T-helper 9 cell (primary cell): Measurements from ENCODE around the gene SDK1.
"Not testable (repeated sequence)": the region's sequence is repeated elsewhere in the genome, so short reads cannot be mapped to it uniquely, and the experiment has no call there.

Experiments used
- DNase-seq: peaks from one replicate; pipeline ENCODE4 v3.0.0-alpha.2; 2020

The SDK1 gene

GRCh38 chr7:4085937-4086691 is 785.1 kb downstream of the SDK1 start:
- no peak for DNase-seq

DNA sequence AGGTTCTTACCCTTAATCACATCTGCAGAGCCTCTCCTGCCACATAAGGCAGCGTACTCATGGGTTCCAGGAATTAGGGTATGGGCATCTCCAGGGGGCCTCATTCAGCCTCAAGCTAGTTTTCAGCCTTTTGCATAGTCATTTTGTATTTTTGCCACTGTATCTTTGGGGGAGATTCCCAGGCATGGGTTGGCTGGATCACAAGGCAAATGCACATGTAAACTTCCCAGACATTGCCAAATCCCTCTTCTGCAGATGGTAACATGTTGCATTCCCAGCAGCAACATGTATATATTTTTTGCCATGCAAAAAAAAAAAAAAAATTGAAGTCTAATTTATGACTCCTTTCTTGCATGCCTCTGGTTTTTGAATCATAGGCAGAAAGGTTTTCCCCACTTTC is 785.7 kb downstream of the SDK1 start:
- no peak for DNase-seq

DNA sequence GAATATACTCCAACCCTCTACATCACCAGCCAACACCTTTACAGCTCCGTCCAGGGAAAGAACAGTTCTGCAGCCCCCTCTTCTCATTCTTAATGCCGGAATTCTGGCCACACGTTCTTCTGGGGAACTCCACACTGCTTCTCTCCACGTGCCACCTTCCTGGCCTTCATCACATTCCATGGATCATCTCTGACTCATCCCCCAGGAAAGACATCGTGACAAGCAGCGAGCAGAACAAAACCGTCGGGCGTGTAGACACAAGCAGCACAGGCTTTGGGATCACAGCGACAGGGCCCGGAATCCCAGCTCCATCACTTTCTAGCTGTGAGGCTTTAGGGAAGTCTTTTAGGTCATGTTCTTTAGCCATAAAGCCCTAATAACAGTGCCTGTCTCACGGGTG is 790.7 kb downstream of the SDK1 start:
- no peak for DNase-seq

GRCh38 chr7:4093035-4093434 is 792.0 kb downstream of the SDK1 start:
- DNase-seq = no peak

DNA sequence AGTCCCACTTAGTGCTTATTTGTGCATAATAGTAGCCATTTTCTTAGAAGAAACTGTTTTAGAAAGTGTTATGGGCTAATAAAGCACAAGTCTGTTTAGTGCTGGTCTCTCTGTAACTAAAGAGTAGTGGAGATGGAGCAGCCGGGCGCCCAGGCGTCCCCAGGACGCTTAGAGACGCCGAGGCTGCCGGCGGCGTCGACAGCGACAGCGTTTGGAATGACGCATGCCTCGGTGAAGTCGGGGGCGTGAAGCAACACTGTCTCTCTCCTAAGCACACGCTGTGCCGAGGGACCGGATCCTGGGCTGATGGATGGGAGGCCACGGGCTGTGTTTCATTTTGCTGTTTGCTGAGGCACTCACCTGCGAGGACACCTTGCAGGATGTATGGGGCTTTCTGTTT is 792.4 kb downstream of the SDK1 start:
- DNase-seq = no peak

- DNase-seq = not testable (repeated sequence)
Observed at GRCh38 chr7:4094158-4094557, 793.1 kb downstream of the SDK1 start.

DNA sequence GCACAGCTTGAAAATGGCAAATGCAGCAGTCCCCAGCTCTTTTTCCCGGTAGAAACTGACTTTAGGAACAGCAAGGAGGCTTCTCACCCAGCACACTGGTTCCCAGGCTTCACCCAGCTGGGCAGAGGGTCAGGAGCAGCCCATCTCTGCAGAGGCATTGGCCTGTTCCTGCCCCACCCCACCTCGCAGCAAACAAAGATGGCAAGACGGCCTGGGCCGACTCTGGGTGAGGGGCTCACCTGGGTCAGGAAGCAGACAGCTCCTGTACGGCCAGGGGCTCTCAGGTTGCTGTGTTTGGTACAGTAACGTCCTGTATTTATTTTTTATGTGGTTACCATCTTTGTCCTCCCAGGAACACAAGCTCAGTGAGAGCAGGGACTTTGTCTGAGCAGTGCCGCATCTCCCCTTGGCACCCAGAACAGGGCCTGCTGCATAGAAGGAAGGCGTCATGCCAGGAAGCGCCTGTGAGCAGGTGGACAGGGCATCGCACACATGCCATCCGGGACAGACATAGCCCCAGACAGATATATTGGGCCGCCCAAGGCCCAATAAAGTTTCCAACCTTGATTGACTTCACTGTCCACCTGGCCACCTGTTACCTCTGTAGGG is 796.1 kb downstream of the SDK1 start:
- no peak for DNase-seq

- DNase-seq = no peak
Observed at GRCh38 chr7:4098169-4098568, 797.1 kb downstream of the SDK1 start.

GRCh38 chr7:4099651-4100050 is 798.6 kb downstream of the SDK1 start:
- DNase-seq = no peak

DNA sequence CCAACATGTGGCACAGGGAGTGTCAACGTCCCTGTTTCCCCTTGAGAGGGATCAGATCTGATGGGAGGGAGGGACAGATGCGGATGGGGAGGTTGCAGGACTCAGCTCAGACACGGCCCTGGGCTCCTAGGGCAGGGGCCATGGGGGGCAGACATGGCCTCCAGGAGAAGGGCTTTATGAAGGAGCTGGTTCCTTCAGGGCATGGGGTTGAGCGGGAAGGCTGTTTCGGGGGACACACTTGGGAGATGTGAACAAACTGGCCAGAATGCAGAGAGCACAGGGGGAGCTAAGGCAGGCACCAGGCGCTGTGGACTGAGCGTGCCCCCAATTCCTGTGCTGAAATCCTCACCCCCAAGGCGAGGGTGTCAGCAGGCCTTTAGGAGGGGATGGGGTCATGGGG is 799.1 kb downstream of the SDK1 start:
- DNase-seq = no peak

DNA sequence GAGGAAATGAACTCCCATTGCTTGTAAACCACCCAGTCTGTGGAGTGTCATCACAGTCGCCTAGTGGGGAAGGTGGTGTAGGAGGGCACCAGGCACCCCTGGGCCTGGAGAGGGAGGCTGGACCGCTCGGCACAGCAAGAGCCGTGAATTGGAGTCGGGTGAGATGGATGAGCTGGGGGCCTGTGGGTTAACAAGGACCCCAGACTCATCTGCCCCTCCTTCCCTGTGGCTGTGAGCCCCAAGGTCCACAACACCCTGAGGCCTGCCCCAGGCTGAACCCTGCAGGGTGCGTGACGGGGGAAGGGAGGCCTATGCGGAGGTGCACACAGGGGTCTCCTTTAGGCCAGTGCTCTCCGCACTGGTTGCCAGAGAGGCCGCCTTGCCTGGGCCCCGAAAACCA is 799.6 kb downstream of the SDK1 start:
- DNase-seq = no peak

DNA sequence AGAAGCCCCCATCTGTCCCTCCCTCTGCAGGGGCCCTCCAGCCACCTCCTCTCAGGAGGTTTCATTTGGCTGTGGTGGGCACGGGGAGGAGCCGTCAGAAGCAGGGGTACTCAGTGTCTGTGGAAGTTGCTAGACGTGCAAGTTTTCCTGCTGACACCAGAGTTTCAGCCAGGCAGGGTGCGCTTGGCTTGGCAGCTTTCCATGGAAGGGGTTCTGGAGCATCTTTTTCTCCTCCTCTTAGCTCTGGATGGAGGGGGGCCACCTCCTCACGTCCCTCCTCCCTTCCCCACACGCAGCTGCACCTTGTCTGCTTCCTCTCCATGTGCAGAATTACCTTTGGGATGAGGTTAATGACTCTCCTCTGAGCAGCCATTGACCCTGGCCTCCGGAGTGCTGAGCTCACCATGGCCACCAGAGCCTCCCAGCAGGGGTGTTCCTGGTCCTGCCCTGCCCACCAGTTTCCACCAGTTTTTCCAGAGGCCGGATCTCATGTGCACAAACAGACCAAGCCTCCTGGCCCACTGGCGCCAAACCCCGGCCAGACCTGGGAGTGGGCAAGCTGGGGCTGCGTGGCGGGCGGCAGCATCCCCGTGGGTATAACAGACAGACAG is 801.3 kb downstream of the SDK1 start:
- no peak for DNase-seq

- DNase-seq = no peak
Observed at GRCh38 chr7:4103352-4104091, 802.5 kb downstream of the SDK1 start.

DNA sequence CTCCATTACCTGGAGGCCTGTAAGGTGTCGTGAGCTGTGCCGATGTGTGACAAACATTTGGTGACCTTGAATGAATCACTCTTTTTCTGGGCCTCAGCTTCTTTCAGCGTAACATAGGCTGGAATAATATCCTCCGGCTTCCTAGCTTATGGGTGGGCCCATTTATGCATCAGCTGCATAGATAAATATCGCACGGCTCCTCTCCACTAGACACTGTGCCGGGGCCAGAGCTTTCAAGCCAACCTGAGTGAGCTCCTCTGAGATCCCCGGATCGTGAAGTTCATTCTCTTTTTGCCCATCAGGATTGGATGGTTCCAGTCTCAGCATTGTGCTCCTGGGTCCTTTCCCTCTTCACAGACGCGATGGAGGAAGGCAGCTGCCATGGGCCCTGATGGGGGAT is 806.8 kb downstream of the SDK1 start:
- DNase-seq = no peak

GRCh38 chr7:4108951-4109350 is 807.9 kb downstream of the SDK1 start:
- DNase-seq = no peak

DNA sequence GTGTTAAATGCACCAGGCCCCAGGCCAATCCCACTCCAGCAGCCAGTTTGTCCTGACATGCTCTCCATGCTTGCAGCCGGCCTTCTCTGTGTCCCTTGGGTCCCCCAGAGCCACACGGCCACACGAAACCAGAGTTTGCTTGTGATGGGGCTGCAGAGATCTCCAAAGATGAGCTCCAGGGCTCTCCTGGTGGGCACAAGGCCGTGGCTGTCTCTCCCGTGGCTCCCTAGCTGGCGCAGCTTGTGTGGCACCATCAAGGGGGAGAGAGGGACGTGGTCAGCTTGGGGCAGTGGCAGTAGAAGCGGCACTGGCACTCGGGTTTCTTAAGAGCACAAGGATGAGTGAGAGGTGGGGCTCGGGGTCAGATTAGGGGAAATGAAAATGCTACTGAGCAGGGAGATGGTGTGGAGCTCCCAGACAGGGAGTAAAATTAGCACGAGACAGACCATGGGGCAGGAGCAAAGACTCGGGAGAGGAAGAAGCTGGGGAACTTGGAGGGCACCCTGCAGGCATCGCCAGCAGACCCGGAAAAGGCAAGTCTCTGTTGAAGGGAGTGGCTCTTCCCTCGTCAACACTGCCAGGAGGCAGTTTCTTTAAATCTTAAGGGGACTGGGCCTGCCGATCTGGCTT is 808.5 kb downstream of the SDK1 start:
- no peak for DNase-seq

- no peak for DNase-seq
Observed at GRCh38 chr7:4110438-4110837, 809.4 kb downstream of the SDK1 start.

DNA sequence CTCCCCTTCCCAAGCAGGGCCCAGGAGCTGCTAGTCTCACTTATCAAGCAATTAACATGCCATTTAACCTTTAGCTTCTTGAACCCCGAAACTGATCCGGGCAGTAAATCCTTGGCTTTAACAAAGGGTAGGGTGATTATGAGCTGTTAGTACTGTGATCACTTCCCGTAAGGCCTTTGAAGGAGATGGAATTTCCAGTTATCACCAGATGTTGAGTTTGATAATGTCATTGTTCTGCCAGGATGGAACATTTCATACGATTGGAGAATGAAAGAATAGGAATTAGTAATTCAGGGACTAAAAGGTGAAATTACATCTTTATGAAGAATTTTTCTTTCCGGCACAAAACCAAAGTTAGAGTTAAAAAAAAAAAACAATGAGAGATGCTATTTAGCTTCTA is 810.1 kb downstream of the SDK1 start:
- DNase-seq = no peak

DNA sequence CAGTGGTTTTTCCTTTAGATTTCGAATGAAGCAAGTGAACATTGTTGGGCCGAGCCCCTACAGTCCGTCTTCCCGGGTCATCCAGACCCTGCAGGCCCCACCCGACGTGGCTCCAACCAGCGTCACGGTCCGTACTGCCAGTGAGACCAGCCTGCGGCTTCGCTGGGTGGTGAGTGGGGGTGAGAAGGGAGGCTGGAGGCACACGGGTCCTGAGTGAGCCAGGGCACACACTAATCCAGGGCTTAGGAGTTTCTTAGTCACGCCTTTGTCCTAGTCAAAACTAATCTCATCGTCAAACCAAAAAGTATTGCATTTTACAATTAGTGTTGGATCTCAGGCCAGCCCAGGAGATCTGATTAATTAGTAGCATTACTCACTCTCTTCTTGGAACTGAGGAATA is 812.2 kb downstream of the SDK1 start:
- no peak for DNase-seq

DNA sequence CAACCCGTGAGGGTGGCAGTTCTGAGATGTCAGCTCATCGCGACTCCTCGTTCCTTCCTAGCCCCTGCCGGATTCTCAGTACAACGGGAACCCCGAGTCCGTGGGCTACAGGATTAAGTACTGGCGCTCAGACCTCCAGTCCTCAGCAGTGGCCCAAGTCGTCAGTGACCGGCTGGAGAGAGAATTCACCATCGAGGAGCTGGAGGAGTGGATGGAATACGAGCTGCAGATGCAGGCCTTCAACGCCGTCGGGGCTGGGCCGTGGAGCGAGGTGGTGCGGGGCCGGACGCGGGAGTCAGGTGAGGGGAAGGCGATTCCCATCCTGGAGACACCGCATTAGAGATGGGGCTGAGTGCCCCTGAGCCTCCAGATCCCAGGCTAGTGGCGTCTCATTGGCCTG is 812.9 kb downstream of the SDK1 start:
- no peak for DNase-seq

- no peak for DNase-seq
Observed at GRCh38 chr7:4115442-4115841, 814.4 kb downstream of the SDK1 start.

GRCh38 chr7:4115941-4116610 is 815.0 kb downstream of the SDK1 start:
- DNase-seq = no peak

- DNase-seq = no peak
Observed at GRCh38 chr7:4119848-4120247, 818.8 kb downstream of the SDK1 start.
